Measurements from ENCODE around the gene NEO1.

NEO1 gene

DNA sequence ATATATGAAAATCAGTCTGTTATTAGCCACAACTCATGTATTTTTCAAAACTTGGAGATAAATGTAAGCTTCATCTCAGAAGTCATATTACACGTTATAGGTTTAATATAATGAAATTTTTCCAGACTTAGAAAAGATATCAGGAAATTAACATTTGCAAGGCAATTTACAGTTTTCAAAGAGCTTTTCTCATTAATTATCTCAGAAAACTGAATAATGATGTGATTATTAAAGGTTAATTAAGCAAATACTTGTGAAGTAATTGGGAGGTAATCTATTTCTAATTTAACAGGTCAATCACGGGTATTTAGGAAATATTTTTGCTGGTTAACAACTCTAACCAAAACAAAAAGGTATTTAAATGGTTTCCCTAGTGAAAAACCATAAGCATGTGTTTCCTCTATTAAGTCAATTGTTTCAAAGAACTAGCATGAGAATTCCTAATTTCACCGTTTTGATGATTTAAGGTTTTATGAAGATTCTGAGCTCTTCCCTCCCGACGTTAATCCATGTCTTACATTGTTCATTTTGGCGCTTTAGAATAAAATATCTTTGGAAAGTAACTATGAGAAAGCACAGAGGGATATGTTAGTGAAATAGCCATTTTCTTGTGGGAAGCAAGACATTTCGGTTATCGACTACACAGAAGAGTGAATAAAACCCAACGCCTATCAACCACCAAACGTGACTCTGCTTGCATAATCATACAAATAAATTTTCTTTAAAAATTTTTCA, 1.5 kb upstream of the NEO1 start:
- no peak overlapping the region for H2AFZ ChIP-seq (ENCODE audit: low read length)
- H3K9me3 ChIP-seq (ENCODE audit: low read length), result no peaks in the 10 kb centered on the region
- TF ChIP-seq EZH2 (IDR thresholded peaks at IDR 0.05; ENCODE audit: borderline replicate concordance, low read length), result no peak
- TF ChIP-seq, protein P1, sequence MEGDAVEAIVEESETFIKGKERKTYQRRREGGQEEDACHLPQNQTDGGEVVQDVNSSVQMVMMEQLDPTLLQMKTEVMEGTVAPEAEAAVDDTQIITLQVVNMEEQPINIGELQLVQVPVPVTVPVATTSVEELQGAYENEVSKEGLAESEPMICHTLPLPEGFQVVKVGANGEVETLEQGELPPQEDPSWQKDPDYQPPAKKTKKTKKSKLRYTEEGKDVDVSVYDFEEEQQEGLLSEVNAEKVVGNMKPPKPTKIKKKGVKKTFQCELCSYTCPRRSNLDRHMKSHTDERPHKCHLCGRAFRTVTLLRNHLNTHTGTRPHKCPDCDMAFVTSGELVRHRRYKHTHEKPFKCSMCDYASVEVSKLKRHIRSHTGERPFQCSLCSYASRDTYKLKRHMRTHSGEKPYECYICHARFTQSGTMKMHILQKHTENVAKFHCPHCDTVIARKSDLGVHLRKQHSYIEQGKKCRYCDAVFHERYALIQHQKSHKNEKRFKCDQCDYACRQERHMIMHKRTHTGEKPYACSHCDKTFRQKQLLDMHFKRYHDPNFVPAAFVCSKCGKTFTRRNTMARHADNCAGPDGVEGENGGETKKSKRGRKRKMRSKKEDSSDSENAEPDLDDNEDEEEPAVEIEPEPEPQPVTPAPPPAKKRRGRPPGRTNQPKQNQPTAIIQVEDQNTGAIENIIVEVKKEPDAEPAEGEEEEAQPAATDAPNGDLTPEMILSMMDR (IDR thresholded peaks at IDR 0.05; ENCODE audit: low read length), result no peak
- no peak overlapping the region for H3K4me3 ChIP-seq (ENCODE audit: low read depth, low read length, poor library complexity, severe bottlenecking)
- H3K4me1 ChIP-seq (ENCODE audit: insufficient read depth, low read length, severe bottlenecking), result peaks cover 8% of the 10 kb centered on the region
- peak overlapping the region; percentile 90; the same call in 1 of the 2 replicates for H3K4me2 ChIP-seq (ENCODE audit: low read length)
- no peaks in the 10 kb centered on the region for H4K20me1 ChIP-seq (ENCODE audit: insufficient read depth, low read length)
- no peaks in the 10 kb centered on the region for H3K27me3 ChIP-seq (ENCODE audit: insufficient read depth, low read length)
- no peaks in the 10 kb centered on the region for H3K36me3 ChIP-seq (ENCODE audit: insufficient read depth, low read length)
- no peaks in the 10 kb centered on the region for H3F3A ChIP-seq (ENCODE audit: insufficient read depth, low read length)
- no peaks in the 10 kb centered on the region for H3K9me2 ChIP-seq (ENCODE audit: low read depth, low read length)
- H3K9ac ChIP-seq (ENCODE audit: low read length), result no peak overlapping the region; the same call in 1 of the 2 replicates
- H3K27ac ChIP-seq (ENCODE audit: low read depth, low read length, poor library complexity, severe bottlenecking), result no peak overlapping the region
- H3K79me2 ChIP-seq (ENCODE audit: insufficient read depth, low read length), result no peaks in the 10 kb centered on the region

- no peaks in the 10 kb centered on the region for H3K79me2 ChIP-seq (ENCODE audit: insufficient read depth, low read length)
- H3K27me3 ChIP-seq (ENCODE audit: insufficient read depth, low read length), result no peaks in the 10 kb centered on the region
- no peak overlapping the region for H3K27ac ChIP-seq (ENCODE audit: low read depth, low read length, poor library complexity, severe bottlenecking)
These were observed 864 bp upstream of the NEO1 start for GRCh38 chr15:73051391-73051806.

GRCh38 chr15:73052653-73053397, 562 bp downstream of the NEO1 start:
- Histone ChIP-seq H3K9ac (ENCODE audit: low read length) (peak overlapping the region; percentile 40; the same call in 1 of the 2 replicates), H3K36me3 (ENCODE audit: insufficient read depth, low read length) (no peaks in the 10 kb centered on the region), H3K9me2 (ENCODE audit: low read depth, low read length) (no peaks in the 10 kb centered on the region), H4K20me1 (ENCODE audit: insufficient read depth, low read length) (no peaks in the 10 kb centered on the region), H3K9me3 (ENCODE audit: low read length) (no peaks in the 10 kb centered on the region), H3K27ac (ENCODE audit: low read depth, low read length, poor library complexity, severe bottlenecking) (no peak overlapping the region), H3K27me3 (ENCODE audit: insufficient read depth, low read length) (no peaks in the 10 kb centered on the region), H3K4me2 (ENCODE audit: low read length) (peak overlapping the region; percentile 62), H3K79me2 (ENCODE audit: insufficient read depth, low read length) (no peaks in the 10 kb centered on the region), H3K4me1 (ENCODE audit: insufficient read depth, low read length, severe bottlenecking) (peaks cover 8% of the 10 kb centered on the region), H3K4me3 (ENCODE audit: low read depth, low read length, poor library complexity, severe bottlenecking) (peak overlapping the region; percentile 63), H2AFZ (ENCODE audit: low read length) (no peak overlapping the region), H3F3A (ENCODE audit: insufficient read depth, low read length) (no peaks in the 10 kb centered on the region)
- TF ChIP-seq, protein P1 (IDR thresholded peaks at IDR 0.05; ENCODE audit: low read length), result peak; percentile 45
- TF ChIP-seq EZH2 (IDR thresholded peaks at IDR 0.05; ENCODE audit: borderline replicate concordance, low read length), result no peak

More at GRCh38 chr15:73051391-73051806, 864 bp upstream of the NEO1 start:
- Histone ChIP-seq H3K4me3 (ENCODE audit: low read depth, low read length, poor library complexity, severe bottlenecking) (peak overlapping the region; percentile 89), H3F3A (ENCODE audit: insufficient read depth, low read length) (no peaks in the 10 kb centered on the region), H2AFZ (ENCODE audit: low read length) (peak overlapping the region; percentile 71; the same call in 1 of the 2 replicates), H3K4me2 (ENCODE audit: low read length) (peak overlapping the region; percentile 90), H3K9ac (ENCODE audit: low read length) (peak overlapping the region; percentile 73), H3K9me2 (ENCODE audit: low read depth, low read length) (no peaks in the 10 kb centered on the region), H3K9me3 (ENCODE audit: low read length) (no peaks in the 10 kb centered on the region), H3K36me3 (ENCODE audit: insufficient read depth, low read length) (no peaks in the 10 kb centered on the region), H4K20me1 (ENCODE audit: insufficient read depth, low read length) (no peaks in the 10 kb centered on the region), H3K4me1 (ENCODE audit: insufficient read depth, low read length, severe bottlenecking) (peaks cover 8% of the 10 kb centered on the region)
- TF ChIP-seq, protein P1 (IDR thresholded peaks at IDR 0.05; ENCODE audit: low read length), result no peak
- no peak for TF ChIP-seq EZH2 (IDR thresholded peaks at IDR 0.05; ENCODE audit: borderline replicate concordance, low read length)

All from OCI-LY1 (cell line).